HG03280 (cell line): ENCODE data around the gene NPIPA8.
"Not testable (repeated sequence)": the region's sequence is repeated elsewhere in the genome, so short reads cannot be mapped to it uniquely, and the experiment has no call there.

Experiments used
- ATAC-seq: cut with Tn5 transposase; IDR thresholded peaks from one replicate; pipeline ENCODE4 v1.9.1; 2021; ENCODE audit warnings: mild to moderate bottlenecking, moderate library complexity; ENCODE audit not compliant: unreplicated experiment

NPIPA8 gene

DNA sequence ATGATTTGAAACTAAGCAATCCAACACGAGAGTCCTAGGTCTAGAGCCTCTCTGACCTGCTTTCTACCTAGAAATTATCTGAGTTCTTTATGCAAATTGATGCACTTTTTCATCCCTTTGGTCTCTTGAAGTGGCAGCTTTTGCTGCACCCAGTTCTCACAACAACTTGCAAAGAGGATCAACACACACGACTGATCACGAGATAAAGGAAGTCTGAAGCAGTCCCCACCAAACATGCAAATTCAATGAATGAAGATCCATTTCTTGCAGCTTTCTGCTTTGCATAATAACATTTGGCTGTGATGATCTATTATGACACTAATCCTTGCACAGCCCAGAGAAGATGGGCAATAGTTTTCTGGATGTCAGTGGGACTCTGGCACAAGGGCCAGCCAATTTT lies 56.2 kb downstream of the NPIPA8 start:
- not testable (repeated sequence) for ATAC-seq

DNA sequence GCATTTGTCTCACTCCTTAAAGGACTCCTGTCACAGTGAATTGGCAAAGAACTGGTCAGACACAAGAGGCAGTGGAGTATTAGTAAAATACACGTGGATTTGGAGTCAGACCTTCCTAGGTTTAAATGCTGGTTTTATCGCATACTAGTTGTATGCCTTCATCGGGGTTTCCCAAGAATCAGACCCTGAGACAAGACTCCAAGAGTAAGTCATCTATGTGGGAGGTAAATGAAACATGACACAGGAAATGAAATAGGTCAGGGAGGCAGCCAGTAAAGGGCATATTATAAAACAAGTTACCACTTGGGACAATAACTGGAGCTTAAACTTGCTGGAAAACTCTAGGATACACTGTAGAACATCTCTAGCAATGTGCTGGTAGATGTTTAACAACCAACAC lies 59.8 kb downstream of the NPIPA8 start:
- not testable (repeated sequence) for ATAC-seq

DNA sequence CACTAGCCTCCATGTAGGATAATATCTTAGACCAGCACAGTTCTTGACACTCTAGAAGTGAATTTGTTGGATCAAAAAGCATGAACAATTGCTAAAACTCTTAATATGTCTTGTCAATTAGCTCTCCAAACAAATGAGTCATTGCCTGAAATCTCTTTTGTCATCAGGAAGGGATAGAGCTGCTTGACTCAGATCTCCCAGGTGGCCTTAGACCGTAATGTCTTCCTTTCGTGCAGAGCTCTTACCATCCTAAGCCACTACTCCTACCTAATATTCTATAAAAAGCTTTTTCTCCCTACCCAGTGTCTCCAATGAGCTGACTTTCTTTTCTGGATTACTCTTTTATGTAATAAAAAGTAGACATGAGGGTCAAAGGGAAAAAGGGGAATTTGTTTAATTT lies 66.4 kb downstream of the NPIPA8 start:
- ATAC-seq: not testable (repeated sequence)
